ENCODE results near the gene KCNA2.

Gene KCNA2

DNA sequence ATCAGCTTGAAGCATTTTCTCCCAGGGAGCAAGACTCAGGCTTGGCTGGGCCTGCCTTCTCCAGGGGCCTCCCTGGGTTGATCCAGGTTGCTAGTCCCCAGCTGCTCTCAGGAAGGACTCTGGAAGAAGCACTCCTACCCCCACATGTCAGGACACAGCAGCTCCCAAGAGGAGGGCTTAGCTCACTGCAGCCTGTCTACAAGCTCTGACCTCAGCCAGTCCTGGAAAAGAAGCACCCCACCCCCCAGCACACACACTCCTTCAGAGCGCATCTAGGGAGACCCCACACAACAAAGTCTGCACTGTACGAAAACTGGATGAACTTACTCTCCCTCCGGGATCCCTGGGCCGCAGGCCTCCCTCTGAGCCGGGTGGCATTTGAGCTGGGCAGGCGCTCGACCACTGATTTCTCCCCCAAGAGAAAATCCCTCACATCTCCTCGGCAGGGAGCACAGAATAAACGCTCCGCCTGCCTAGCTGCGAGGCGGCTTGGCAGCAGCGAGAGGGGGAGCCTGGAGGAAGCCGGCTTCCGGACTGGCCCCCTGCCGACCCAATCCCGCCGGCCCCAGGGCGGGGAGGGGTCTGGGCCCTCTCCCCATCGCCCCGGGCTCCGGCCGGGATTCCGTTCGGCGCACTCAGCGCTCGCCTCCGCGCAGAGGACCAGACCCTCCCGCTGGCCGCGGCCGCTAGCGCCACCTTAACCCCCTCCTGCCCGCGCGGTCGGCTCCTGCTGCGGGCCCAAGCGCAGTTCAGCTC is at the start of gene KCNA2:
KCNA2 (minus strand) TSS at position 458 of the 756 bp plus-strand sequence. CDS start 1,576 bp downstream, outside the sequence.
- peak; percentile 45 for DNase-seq

GRCh38 chr1:110650609-110651008 is 44.5 kb upstream of the KCNA2 start:
- DNase-seq, result no peak

GRCh38 chr1:110648417-110648816 is 42.3 kb upstream of the KCNA2 start:
- no peak for DNase-seq

GRCh38 chr1:110647254-110647891 is 41.2 kb upstream of the KCNA2 start:
- no peak for DNase-seq

GRCh38 chr1:110645821-110646735 is 39.9 kb upstream of the KCNA2 start:
- DNase-seq, result no peak

DNA sequence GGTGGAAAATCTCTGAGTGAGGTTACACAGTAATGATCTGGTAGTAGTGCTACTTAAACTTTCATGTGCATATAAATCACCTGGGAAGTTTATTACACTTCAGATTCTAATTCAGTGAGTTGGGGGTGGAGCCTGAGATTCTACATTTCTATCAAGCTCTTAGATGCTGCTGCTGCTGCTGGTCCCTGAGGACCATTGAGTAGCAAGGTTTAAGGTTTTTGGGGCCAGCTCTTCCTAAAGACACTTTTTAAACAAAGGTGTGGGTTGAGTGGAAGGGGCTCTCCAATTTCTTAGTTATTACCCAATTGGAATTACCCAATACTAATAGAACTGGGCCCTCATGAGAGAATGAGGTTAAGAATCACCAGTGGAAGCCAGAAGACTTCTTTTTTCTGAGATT is 39.1 kb upstream of the KCNA2 start:
- DNase-seq, result no peak

- DNase-seq, result no peak
These were observed 37.8 kb upstream of the KCNA2 start for GRCh38 chr1:110643879-110644472.

GRCh38 chr1:110639724-110640386 is 33.7 kb upstream of the KCNA2 start:
- DNase-seq, result no peak

DNA sequence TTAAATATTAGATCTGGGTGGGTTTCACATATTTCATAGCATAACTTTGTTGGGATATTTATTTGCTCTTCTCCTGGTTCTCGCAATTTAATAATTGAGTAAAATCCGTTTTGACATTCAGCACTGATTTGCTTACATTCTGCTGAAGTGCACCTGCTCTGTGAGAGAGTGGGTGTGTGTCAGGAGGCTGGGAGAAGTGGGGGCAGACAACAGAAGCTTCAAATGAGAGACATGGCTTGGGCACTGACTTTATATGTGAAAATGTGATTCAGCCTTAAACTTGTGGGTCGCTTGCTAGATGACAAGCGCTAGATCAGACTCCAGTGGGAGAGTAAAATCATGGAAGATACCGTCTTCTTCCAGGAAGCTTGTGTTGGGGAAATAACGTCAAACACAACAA is 32.4 kb upstream of the KCNA2 start:
- no peak for DNase-seq

GRCh38 chr1:110638058-110638457 is 31.9 kb upstream of the KCNA2 start:
- DNase-seq, result no peak

DNA sequence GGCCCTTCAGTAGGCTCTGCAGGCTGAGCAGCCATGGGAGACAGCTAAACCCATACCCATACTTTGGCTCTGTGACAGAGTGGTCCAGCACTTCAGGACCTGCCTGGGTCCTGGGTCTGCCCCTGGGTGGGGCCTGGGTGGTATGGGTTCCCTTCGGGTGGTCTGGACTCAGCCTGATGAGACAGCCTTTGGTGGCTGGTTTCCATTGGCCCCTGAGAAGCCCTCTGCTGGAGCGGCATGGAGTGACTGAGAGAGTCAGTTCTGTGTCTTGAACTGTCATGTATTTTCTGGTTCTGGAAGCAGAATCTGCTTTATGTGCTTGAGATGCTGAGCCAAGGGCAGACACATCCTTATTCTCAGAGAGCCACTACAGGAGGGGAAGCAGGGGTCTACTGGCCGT is 31.3 kb upstream of the KCNA2 start:
- no peak for DNase-seq

- DNase-seq, result no peak
These were observed 30.2 kb upstream of the KCNA2 start for GRCh38 chr1:110636149-110636935.

DNA sequence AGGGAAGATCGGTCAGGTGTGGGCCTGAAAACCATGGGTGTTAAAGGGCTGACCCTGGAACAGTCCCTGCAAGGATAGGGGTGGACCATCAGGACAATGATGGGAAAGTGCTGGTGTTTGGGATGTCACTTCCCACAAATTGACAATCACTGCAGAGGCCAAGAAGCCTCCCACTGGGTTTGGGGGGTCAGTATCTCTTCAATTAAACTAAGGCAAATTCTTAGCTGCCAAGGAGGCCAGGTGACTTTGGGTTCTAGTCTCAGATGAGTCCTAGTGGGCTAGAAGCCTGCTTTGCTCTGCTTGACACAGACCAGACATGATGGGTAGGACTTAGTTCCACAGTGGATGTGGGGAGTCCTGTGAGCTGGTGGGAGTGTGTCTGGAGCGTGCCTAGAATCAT is 29.3 kb upstream of the KCNA2 start:
- DNase-seq, result no peak

- no peak for DNase-seq
These were observed 28.5 kb upstream of the KCNA2 start for GRCh38 chr1:110634455-110635311.

DNA sequence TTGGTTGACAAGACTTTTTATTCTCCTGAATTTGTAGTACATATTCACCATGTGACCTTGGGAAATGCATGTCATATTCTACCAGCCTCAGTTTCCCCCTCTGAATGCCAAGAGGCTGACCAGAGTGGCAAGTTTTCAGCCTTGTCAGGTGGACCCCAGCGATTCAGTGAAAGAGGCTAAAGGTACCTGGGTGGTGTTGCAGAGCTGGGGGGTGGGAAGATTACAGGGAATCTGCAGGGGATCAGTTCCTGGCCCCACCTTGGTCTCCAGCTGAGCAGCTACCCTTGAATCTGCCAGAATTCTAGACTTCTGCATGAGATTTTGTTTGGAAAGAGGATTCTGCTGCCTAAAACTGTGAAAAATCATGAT is 27.9 kb upstream of the KCNA2 start:
- DNase-seq, result no peak

- no peak for DNase-seq
These were observed 27.5 kb upstream of the KCNA2 start for GRCh38 chr1:110633646-110634030.

DNA sequence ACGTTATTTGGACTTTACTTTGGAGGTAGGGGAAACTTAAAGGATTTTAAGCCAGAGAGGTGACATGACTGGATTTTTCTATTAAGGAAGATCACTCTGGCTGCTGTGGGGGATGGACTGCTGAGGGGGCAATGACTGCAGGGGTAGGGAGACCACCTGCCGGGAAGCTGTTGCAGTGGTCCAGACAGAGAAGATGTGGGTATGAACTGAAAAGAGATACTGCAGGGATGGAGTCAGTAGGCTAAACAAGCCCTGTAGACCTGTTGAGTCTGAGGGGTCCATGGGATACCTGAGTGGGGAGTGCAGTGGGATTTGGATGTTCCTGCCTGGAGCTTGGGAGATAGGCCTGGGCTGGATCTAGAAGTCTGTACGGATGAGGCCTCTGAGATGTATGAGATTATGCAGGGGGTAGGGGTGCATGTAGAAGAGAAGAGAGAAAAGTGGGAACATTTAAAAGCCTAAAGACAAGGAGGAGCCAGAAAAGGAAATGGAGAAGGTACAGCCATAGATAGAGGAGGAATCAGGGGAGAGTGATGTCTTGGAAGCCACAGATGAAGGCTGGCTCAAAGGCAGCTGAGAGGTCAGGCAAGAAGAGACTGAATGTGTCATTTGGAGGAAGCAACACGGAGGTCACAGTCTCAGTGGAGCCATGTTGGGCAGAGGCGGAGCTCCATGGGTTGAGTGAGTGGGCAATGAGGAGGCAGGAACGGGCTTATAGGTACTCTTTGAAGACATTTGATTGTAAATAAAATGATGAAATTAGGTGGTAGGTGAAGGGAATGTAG is 25.9 kb upstream of the KCNA2 start:
- DNase-seq, result no peak

DNA sequence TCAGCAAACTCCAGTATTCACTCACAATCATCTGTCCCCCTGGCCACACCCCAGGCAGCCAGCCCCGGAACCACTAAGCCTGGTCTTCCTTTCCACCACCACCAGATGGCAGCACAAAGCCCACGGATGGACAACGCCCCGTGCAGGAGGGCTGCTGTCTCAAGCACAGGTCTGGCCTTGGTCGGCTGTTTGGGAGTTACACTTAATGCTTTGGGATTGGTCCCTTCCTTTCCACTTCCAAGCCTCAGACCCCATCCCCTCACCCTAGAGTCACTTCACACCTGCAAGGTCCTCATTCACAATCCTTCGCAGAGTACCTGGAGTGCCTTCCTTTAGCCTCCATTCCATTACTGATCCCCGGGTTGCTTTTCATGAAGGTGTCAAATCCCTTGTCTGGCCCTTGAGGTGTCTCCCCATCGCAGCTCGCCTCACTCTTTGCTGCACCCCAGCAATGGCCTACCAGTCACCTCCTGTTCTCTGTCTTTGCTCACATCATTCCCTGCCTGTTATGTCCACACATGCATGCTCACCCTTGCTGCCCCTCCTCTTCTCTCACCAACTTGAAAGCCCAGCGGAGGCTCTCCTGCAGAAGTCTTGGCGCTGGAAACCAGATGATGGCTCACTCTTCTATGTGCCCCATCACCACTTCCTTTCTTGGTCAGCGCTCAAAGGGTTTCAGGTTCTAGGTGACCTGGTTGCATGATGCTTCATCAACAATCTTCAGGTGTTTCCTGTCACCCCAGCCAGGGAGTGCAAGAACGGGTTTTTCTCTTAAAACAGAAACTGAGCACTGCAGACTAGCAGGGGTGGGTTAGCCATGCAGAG is 24.9 kb upstream of the KCNA2 start:
- peak; percentile 83 for DNase-seq

Data from NCI-H345 (cell line).